Heart left ventricle (tissue), 16 donors: ENCODE results near the gene CLCNKA. TPM values are rescaled to one million over a fixed set of nuclear protein-coding genes. Genes with fewer than 3 reads are reported as not detected.
"Not testable (repeated sequence)": the region's sequence is repeated elsewhere in the genome, so short reads cannot be mapped to it uniquely, and the experiment has no call there.

Source experiments
- ATAC-seq, 4 donors: fragments of 200-7000 bp; cut with Tn5 transposase; one replicate each; pipeline ENCODE4 v1.9.1; 2020 to 2022; ENCODE audit warnings: moderate library complexity in 4 of 4, mild to moderate bottlenecking in 3 of 4, moderate number of reproducible peaks in 1 of 4
- DNase-seq, 5 donors: peaks; one replicate each; pipeline ENCODE4 v3.0.0-alpha.2; 2020
- H3K27ac ChIP-seq, 12 donors: fragments of 200-600 bp; sonication (generic) in 4 of 12; one replicate each; pipeline versions ENCODE4 v1.5.0 to v1.8.0; 2016 to 2022; ENCODE audit warnings: mild to moderate bottlenecking in 2 of 12
- H3K27me3 ChIP-seq, 9 donors: fragments of 200-600 bp; sonication (generic) in 2 of 9; one replicate each; pipeline versions ENCODE4 v1.5.1 to v1.8.0; 2016 to 2022; ENCODE audit warnings: mild to moderate bottlenecking in 3 of 9
- H3K36me3 ChIP-seq, 9 donors: fragments of 200-600 bp; sonication (generic) in 2 of 9; one replicate each; pipeline versions ENCODE4 v1.5.0 to v1.8.0; 2018 to 2022; ENCODE audit warnings: mild to moderate bottlenecking in 2 of 9
- H3K4me1 ChIP-seq, 12 donors: fragments of 200-600 bp; sonication (generic) in 4 of 12; one replicate each; pipeline versions ENCODE4 v1.5.0 to v1.8.0; 2016 to 2022; ENCODE audit warnings: mild to moderate bottlenecking in 3 of 12
- H3K4me3 ChIP-seq, 12 donors: fragments of 200-600 bp; sonication (generic) in 4 of 12; one replicate each; pipeline versions ENCODE4 v1.5.0 to v1.8.0; 2017 to 2022; ENCODE audit warnings: mild to moderate bottlenecking in 9 of 12, moderate library complexity in 4 of 12
- H3K9me3 ChIP-seq, 12 donors: fragments of 200-600 bp; sonication (generic) in 4 of 12; one replicate each; pipeline versions ENCODE4 v1.5.0 to v1.8.0; 2016 to 2022; ENCODE audit warnings: mild to moderate bottlenecking in 1 of 12
- CTCF ChIP-seq, 12 donors: fragments of 200-600 bp; sonication (generic) in 4 of 12; IDR thresholded peaks; one replicate each; pipeline versions ENCODE4 v1.5.0 to v1.8.0; 2018 to 2022; ENCODE audit warnings: antibody characterized with exemption in 12 of 12, mild to moderate bottlenecking in 5 of 12
- POLR2A ChIP-seq, 2 donors: fragments of 450-650 bp; IDR thresholded peaks; one replicate each; pipeline ENCODE4 v1.6.1; 2017; ENCODE audit warnings: antibody characterized with exemption in 2 of 2, mild to moderate bottlenecking in 2 of 2, moderate library complexity in 2 of 2
- WGBS, 4 donors: extraction: QIAGEN DNeasy Blood & Tissue Kit in 2 of 4; methylation state at CpG; one replicate each; pipeline versions ENCODE4 v1.1.5 to v1.1.7; 2013 to 2018; 5-methylcytosine and 5-hydroxymethylcytosine counted together
- intact Hi-C, 10 donors: fragments of 100-400 bp; cut with DNase I; formaldehyde crosslinking; loops; one replicate each; pipeline versions ENCODE4 v1.11.1 to v1.14.2; 2022
- polyA plus RNA-seq, 2 donors: library from polyadenylated mRNA; stranded (reverse); fragments of 200-250 nt; gene quantifications; one replicate each; pipeline ENCODE4 v1.2.3, GENCODE V29; 2013
- total RNA-seq, 9 donors: library from RNA; depleted of rRNA in 2 of 9; stranded (reverse); fragments of >200 nt in 2 of 9; fragmentation: NEBNext Ultra II Directional in 3 of 9; extraction: Animal tissue kit (Norgen Biotek cat#: 25700) in 3 of 9; gene quantifications; one replicate each; pipeline versions ENCODE4 v1.1.0 to v1.2.4, GENCODE V29; 2016 to 2023
- donor health status: ischemic (EF 13 %, LVEDD 7.1; RV severe dilation, severe dysfunction).
- donor health status: healthy with polysubstance abuse.
- donor health status: DM: no; HTN: yes; CAD: no.
- donor health status: DM: no; HTN: no; CAD: no.
- donor health status: ischemic (EF 25% LVEDD 6.9; RV normal size, moderate dysfunction).
- donor health status: ischemic (EF 25% LVEDD 5.7; RV mildly dilated, moderate dysfunction).
- donor health status: healthy.
- donor health status: DM: yes; HTN: yes; CAD: no.
- donor health status: ischemic (EF 35%, LVEDD 5.7; RV mildly dilated, moderate dysfunction).
- donor health status: nonischemic (EF 11% LVEDD 7.7; RV severe dilation, severe dysfunction).
- donor health status: DM: yes; HTN: yes; CAD: no.
- donor health status: PGD.
- donor health status: ischemic (EF 29% LVEDD 5.4; RV normal size, mild dysfunction).
- donor health status: nonischemic (EF 23%, LVEDD 6.1; RV moderate dilation, normal function).

The CLCNKA gene
- total and polyA plus RNA-seq, 11 donors: 0.25 to 1.1 (median 0.53) TPM; not detected in 2

GRCh38 chr1:16038620-16038912 lies 16.7 kb downstream of the CLCNKA start:
- H3K27ac ChIP-seq: no peak overlapping the region
- no peak for TF ChIP-seq CTCF (IDR thresholded peaks at IDR 0.05)
- TF ChIP-seq POLR2A (IDR thresholded peaks at IDR 0.05): no peak
- no peaks in the 10 kb centered on the region for H3K4me1 ChIP-seq
- H3K27me3 ChIP-seq: no peaks in the 10 kb centered on the region
- 74 to 100% (median 80%) methylated on average over 1 to 4 of the region's 4 CpGs for WGBS, 4 donors
- no peaks in the 10 kb centered on the region for H3K9me3 ChIP-seq
- H3K36me3 ChIP-seq: no peaks in the 10 kb centered on the region
- intact Hi-C loops: no loop called here
- H3K4me3 ChIP-seq: no peak overlapping the region
- no peak for ATAC-seq
- no peak for DNase-seq

GRCh38 chr1:16039871-16040270 lies 18.0 kb downstream of the CLCNKA start:
- not testable (repeated sequence) for DNase-seq, H3K27ac ChIP-seq, ATAC-seq, H3K4me1 ChIP-seq, H3K9me3 ChIP-seq, H3K27me3 ChIP-seq, H3K4me3 ChIP-seq, H3K36me3 ChIP-seq
- WGBS, 4 donors: 64 to 78% (median 69%) methylated on average over 3 to 8 of the region's 8 CpGs
- intact Hi-C loops: loop anchor here in 1 of 10 donors (1.0 kb wide), 1 partner anchor 22 kb away; no protein-coding TSS in a partner anchor

GRCh38 chr1:16041200-16041599 lies 19.4 kb downstream of the CLCNKA start:
- no peak overlapping the region for H3K27ac ChIP-seq
- no peak for ATAC-seq
- H3K27me3 ChIP-seq: no peaks in the 10 kb centered on the region
- no peaks in the 10 kb centered on the region for H3K36me3 ChIP-seq
- 63 to 90% (median 67%) methylated on average over 8 of the region's 8 CpGs for WGBS, 4 donors
- H3K9me3 ChIP-seq: no peaks in the 10 kb centered on the region
- no peak for DNase-seq
- H3K4me3 ChIP-seq: no peak overlapping the region
- no peaks in the 10 kb centered on the region for H3K4me1 ChIP-seq
- intact Hi-C loops: no loop called here
- TF ChIP-seq POLR2A (IDR thresholded peaks at IDR 0.05): no peak
- no peak for TF ChIP-seq CTCF (IDR thresholded peaks at IDR 0.05)

- TF ChIP-seq CTCF (IDR thresholded peaks at IDR 0.05) (peak in 1 of 12 donors; percentile 20), POLR2A (IDR thresholded peaks at IDR 0.05) (no peak)
- Histone ChIP-seq H3K27ac (no peak overlapping the region), H3K36me3 (no peaks in the 10 kb centered on the region), H3K4me1 (no peaks in the 10 kb centered on the region), H3K9me3 (no peaks in the 10 kb centered on the region), H3K4me3 (no peak overlapping the region), H3K27me3 (no peaks in the 10 kb centered on the region)
- DNase-seq: peak in 1 of 5 donors; percentile 23
- peak in 1 of 4 donors; percentile 27 for ATAC-seq
- intact Hi-C loops: no loop called here
- WGBS, 4 donors: 70 to 84% (median 76%) methylated on average over 8 to 9 of the region's 9 CpGs
Observed at GRCh38 chr1:16042096-16042495, 20.3 kb downstream of the CLCNKA start.

- DNase-seq, H3K9me3 ChIP-seq, H3K36me3 ChIP-seq, H3K4me3 ChIP-seq, H3K27ac ChIP-seq, H3K4me1 ChIP-seq, intact Hi-C loops, H3K27me3 ChIP-seq: not testable (repeated sequence)
- peak in 1 of 4 donors; percentile 23 for ATAC-seq
- WGBS, 4 donors: 62 to 87% (median 76%) methylated on average over 6 to 9 of the region's 9 CpGs
Observed at GRCh38 chr1:16042654-16043053, 20.8 kb downstream of the CLCNKA start.
